Left forelimb (tissue), 1 donor: Measurements from ENCODE around the gene SPANXC.
"Not testable (repeated sequence)": the region's sequence is repeated elsewhere in the genome, so short reads cannot be mapped to it uniquely, and the experiment has no call there.

Experiments
- DNase-seq: peaks from one replicate; pipeline ENCODE4 v3.0.0-alpha.2; 2018; ENCODE audit warnings: low spot score

The SPANXC gene

GRCh38 chrX:141242417-141242816 lies at the start of gene SPANXC:
TSS of gene SPANXC (minus strand) at chrX:141242517. CDS start at chrX:141242457, 60 bp downstream.
- not testable (repeated sequence) for DNase-seq

GRCh38 chrX:141279476-141279875 lies 37.2 kb upstream of the SPANXC start:
- DNase-seq, result no peak

GRCh38 chrX:141278306-141278705 lies 36.0 kb upstream of the SPANXC start:
- DNase-seq, result no peak

- DNase-seq, result no peak
These were observed 15.8 kb upstream of the SPANXC start for GRCh38 chrX:141258080-141258479.

- no peak for DNase-seq
These were observed 20.7 kb downstream of the SPANXC start for GRCh38 chrX:141221611-141222010.

- no peak for DNase-seq
These were observed 21.8 kb downstream of the SPANXC start for GRCh38 chrX:141220342-141221008.

GRCh38 chrX:141214196-141214595 lies 28.1 kb downstream of the SPANXC start:
- DNase-seq, result no peak

GRCh38 chrX:141201962-141202361 lies 40.4 kb downstream of the SPANXC start:
- no peak for DNase-seq
